H1 (cell line): ENCODE results near the gene FAM8A1. TPM values are rescaled to one million over a fixed set of nuclear protein-coding genes. Genes with fewer than 3 reads are reported as not detected.

Source experiments
- CTCF ChIA-PET: fragments of 300-600 bp; sonication (Branson Sonifier 250); formaldehyde crosslinking; loops from one replicate; lab custom pipeline; 2021; ENCODE audit not compliant: partially characterized antibody; lab: Charles Lee
- POLR2A ChIA-PET: fragments of 300-600 bp; sonication (Branson Sonifier 250); formaldehyde crosslinking; loops from one replicate; lab custom pipeline; 2021; ENCODE audit warnings: inconsistent platforms; ENCODE audit not compliant: partially characterized antibody; lab: Charles Lee
- DNase-seq, 2 experiments: peaks; one replicate each; pipeline versions ENCODE4 v3.0.0 to v3.0.0-alpha.2; 2010 to 2022; ENCODE audit warnings: low spot score in 2 of 2, low read depth in 1 of 2, mixed read lengths in 1 of 2
- FAIRE-seq: peaks from 2 replicates; lab custom pipeline; 2011; peaks lifted over from hg19 to GRCh38; lab: Jason Lieb, UNC
- H2AFZ ChIP-seq: 2 replicates; pipeline ENCODE4 v1.8.1; 2012; ENCODE audit warnings: low read length, inconsistent platforms
- H2AK5ac ChIP-seq: 2 replicates; pipeline ENCODE4 v1.6.1; 2013; ENCODE audit warnings: low read depth, low read length
- H2BK120ac ChIP-seq: replicated peaks from 2 replicates; pipeline ENCODE3; 2013; ENCODE audit warnings: low read depth, low read length, inconsistent platforms
- H2BK12ac ChIP-seq: 2 replicates; pipeline ENCODE4 v1.6.1; 2013; ENCODE audit warnings: low read depth, low read length
- H2BK15ac ChIP-seq: 2 replicates; pipeline ENCODE4 v1.6.1; 2013; ENCODE audit warnings: low read length
- H2BK20ac ChIP-seq: 2 replicates; pipeline ENCODE4 v1.6.1; 2013; ENCODE audit warnings: low read length
- H2BK5ac ChIP-seq: 2 replicates; pipeline ENCODE4 v1.6.1; 2013; ENCODE audit warnings: low read depth, low read length
- H3K14ac ChIP-seq: 2 replicates; pipeline ENCODE4 v1.6.1; 2013; ENCODE audit warnings: inconsistent platforms; ENCODE audit not compliant: insufficient read length
- H3K18ac ChIP-seq: 2 replicates; pipeline ENCODE4 v1.6.1; 2013; ENCODE audit warnings: low read length; ENCODE audit errors: extremely low read depth
- H3K23ac ChIP-seq: 2 replicates; pipeline ENCODE4 v1.6.1; 2013; ENCODE audit warnings: inconsistent platforms; ENCODE audit not compliant: insufficient read length
- H3K23me2 ChIP-seq: 2 replicates; pipeline ENCODE4 v1.6.1; 2013; ENCODE audit warnings: low read depth, low read length
- H3K27ac ChIP-seq: 2 replicates; pipeline ENCODE4 v1.6.1; 2011; ENCODE audit warnings: low read depth, low read length, inconsistent platforms
- H3K27me3 ChIP-seq, 4 experiments: replicated peaks in 1 of 4; 1 replicate in 1 of 4; 2 replicates in 3 of 4; pipeline versions ENCODE4 v1.6.1 to v1.8.1; 2011 to 2013; ENCODE audit warnings: low read length in 3 of 4, mild to moderate bottlenecking in 3 of 4, inconsistent platforms in 2 of 4, mixed read lengths in 2 of 4, moderate library complexity in 1 of 4; ENCODE audit not compliant: control insufficient read depth in 3 of 4, insufficient read depth in 3 of 4; ENCODE audit errors: extremely low read depth in 1 of 4
- H3K36me3 ChIP-seq, 4 experiments: 2 replicates each; pipeline versions ENCODE4 v1.6.1 to v1.8.1; 2011 to 2013; ENCODE audit warnings: mild to moderate bottlenecking in 4 of 4, low read length in 3 of 4, moderate library complexity in 2 of 4, control low read depth in 1 of 4, inconsistent platforms in 1 of 4; ENCODE audit not compliant: insufficient read depth in 4 of 4, control insufficient read depth in 2 of 4
- H3K4ac ChIP-seq: replicated peaks from 2 replicates; pipeline ENCODE3; 2013; ENCODE audit warnings: low read length, low read depth, mixed read lengths, inconsistent platforms; ENCODE audit not compliant: insufficient read length
- H3K4me1 ChIP-seq, 4 experiments: replicated peaks in 1 of 4; 1 replicate in 1 of 4; 2 replicates in 3 of 4; pipeline versions ENCODE4 v1.6.1 to v1.8.1; 2011 to 2013; ENCODE audit warnings: low read length in 3 of 4, inconsistent platforms in 2 of 4, mixed read lengths in 1 of 4; ENCODE audit not compliant: insufficient read depth in 4 of 4, control insufficient read depth in 3 of 4
- H3K4me2 ChIP-seq, 2 experiments: 2 replicates each; pipeline versions ENCODE4 v1.6.1 to v1.8.1; 2011 to 2013; ENCODE audit warnings: low read depth in 2 of 2, low read length in 2 of 2, control low read depth in 1 of 2, inconsistent platforms in 1 of 2, mild to moderate bottlenecking in 1 of 2; ENCODE audit not compliant: insufficient read depth in 1 of 2
- H3K4me3 ChIP-seq, 4 experiments: fragments of 200-600, 300-600 bp in 1 of 4; sonication (generic), shearing (Covaris generic), sonication (Bioruptor Twin) in 1 of 4; 2 replicates each; pipeline versions ENCODE4 v1.5.1 to v1.8.1; 2011 to 2016; ENCODE audit warnings: low read length in 4 of 4, low read depth in 3 of 4, control low read depth in 2 of 4, inconsistent platforms in 2 of 4, mild to moderate bottlenecking in 2 of 4, mixed read lengths in 1 of 4, moderate library complexity in 1 of 4; ENCODE audit not compliant: insufficient read depth in 2 of 4; ENCODE audit errors: extremely low read depth in 1 of 4
- H3K56ac ChIP-seq: replicated peaks from 2 replicates; pipeline ENCODE3; 2013; ENCODE audit warnings: low read depth, mild to moderate bottlenecking, mixed read lengths, low read length, inconsistent platforms; ENCODE audit not compliant: insufficient read length
- H3K79me1 ChIP-seq: 2 replicates; pipeline ENCODE4 v1.6.1; 2013; ENCODE audit warnings: low read depth, low read length, control low read depth
- H3K79me2 ChIP-seq, 2 experiments: 2 replicates each; pipeline versions ENCODE4 v1.6.1 to v1.8.1; 2012 to 2013; ENCODE audit warnings: low read length in 2 of 2, mild to moderate bottlenecking in 2 of 2, inconsistent platforms in 1 of 2; ENCODE audit not compliant: insufficient read depth in 2 of 2, control insufficient read depth in 1 of 2
- H3K9ac ChIP-seq, 4 experiments: replicated peaks in 1 of 4; 1 replicate in 1 of 4; 2 replicates in 3 of 4; pipeline versions ENCODE4 v1.6.1 to v1.8.1; 2011 to 2013; ENCODE audit warnings: low read depth in 3 of 4, low read length in 3 of 4, control low read depth in 2 of 4, mild to moderate bottlenecking in 2 of 4, moderate library complexity in 2 of 4, inconsistent platforms in 1 of 4; ENCODE audit errors: extremely low read depth in 1 of 4
- H3K9me3 ChIP-seq, 2 experiments: 2 replicates each; pipeline versions ENCODE4 v1.6.1 to v1.8.1; 2012 to 2013; ENCODE audit warnings: mild to moderate bottlenecking in 2 of 2, moderate library complexity in 2 of 2, control low read depth in 1 of 2, inconsistent platforms in 1 of 2, low read depth in 1 of 2, low read length in 1 of 2, mixed read lengths in 1 of 2; ENCODE audit not compliant: insufficient read depth in 2 of 2
- H4K20me1 ChIP-seq, 2 experiments: replicated peaks in 1 of 2; 2 replicates each; pipeline versions ENCODE3 to v1.8.1; 2011 to 2013; ENCODE audit warnings: inconsistent platforms in 2 of 2, low read length in 2 of 2, mild to moderate bottlenecking in 1 of 2; ENCODE audit not compliant: insufficient read depth in 2 of 2, control insufficient read depth in 1 of 2
- H4K5ac ChIP-seq: 2 replicates; pipeline ENCODE4 v1.6.1; 2013; ENCODE audit warnings: low read length, low read depth, mixed read lengths, inconsistent platforms; ENCODE audit not compliant: insufficient read length
- H4K8ac ChIP-seq: 2 replicates; pipeline ENCODE4 v1.8.0; 2013; ENCODE audit warnings: mild to moderate bottlenecking, moderate library complexity, low read length, inconsistent platforms; ENCODE audit not compliant: insufficient read depth; ENCODE audit errors: extremely low read depth
- H4K91ac ChIP-seq: replicated peaks from 2 replicates; pipeline ENCODE3; 2013; ENCODE audit warnings: low read length, mixed read lengths, inconsistent platforms; ENCODE audit not compliant: insufficient read length
- BCL11A ChIP-seq, 2 experiments: IDR thresholded peaks; one replicate each; pipeline ENCODE4 v1.6.1; 2011; ENCODE audit warnings: low read depth in 2 of 2, low read length in 2 of 2, mild to moderate bottlenecking in 2 of 2
- CEBPB ChIP-seq: IDR thresholded peaks from 2 replicates; pipeline ENCODE4 v1.6.1; 2012; ENCODE audit warnings: low read depth, low read length
- TCF12 ChIP-seq: IDR thresholded peaks from 2 replicates; pipeline ENCODE4 v1.6.1; 2011; ENCODE audit warnings: low read depth, mild to moderate bottlenecking, low read length
- USF2 ChIP-seq: IDR thresholded peaks from 2 replicates; pipeline ENCODE4 v1.6.1; 2011; ENCODE audit warnings: low read length, improper control_type of control experiment
- WGBS, 2 experiments: shearing (Covaris generic) in 1 of 2; methylation state at CpG; one replicate each; pipeline versions ENCODE4 v1.1.6 to v1.1.7; 2013 to 2015; ENCODE audit warnings: low lambda C conversion rate in 2 of 2, mixed read lengths in 2 of 2, inconsistent platforms in 1 of 2, low coverage in 1 of 2, missing lambda C conversion rate in 1 of 2; ENCODE audit not compliant: insufficient replicate concordance in 2 of 2, insufficient coverage in 1 of 2, insufficient read length in 1 of 2; ENCODE audit errors: extremely low coverage in 1 of 2, missing lambda C conversion rate in 1 of 2; 5-methylcytosine and 5-hydroxymethylcytosine counted together
- polyA plus RNA-seq, 7 experiments: library from polyadenylated mRNA; depleted of rRNA in 3 of 7; stranded (reverse) in 5 of 7; unstranded in 2 of 7; fragments of >200 nt in 5 of 7; fragments of 200-250 nt in 2 of 7; gene quantifications; 1 replicate in 5 of 7; 2 replicates in 1 of 7; 4 replicates in 1 of 7; pipeline versions ENCODE4 v1.2.1 to v1.2.3, GENCODE V29; 2011 to 2013; ENCODE audit warnings: missing spikeins in 2 of 7, mixed read lengths in 2 of 7
- total RNA-seq: library from RNA; stranded (reverse); fragmentation: NEBNext Ultra II Directional; extraction: Animal tissue kit (Norgen Biotek cat#: 25700); gene quantifications from 2 replicates; pipeline ENCODE4 v1.2.1, GENCODE V29; 2021

The FAM8A1 gene
- total and polyA plus RNA-seq, 2 of the 8 experiments (the other 6 are each of a cell fraction or from before 2014, with no cell fraction given) = 3.4 to 9.2 TPM

- Histone ChIP-seq H2BK15ac (no peak overlapping the region), H3K36me3 (no peaks in the 10 kb centered on the region), H4K91ac (no peak overlapping the region), H3K18ac (no peak overlapping the region), H3K27ac (no peak overlapping the region), H4K5ac (no peak overlapping the region), H3K9me3 (no peaks in the 10 kb centered on the region), H3K4me2 (no peak overlapping the region), H3K4me1 (no peaks in the 10 kb centered on the region), H3K27me3 (no peaks in the 10 kb centered on the region), H4K8ac (no peak overlapping the region), H3K9ac (no peak overlapping the region), H2BK12ac (no peak overlapping the region), H2AFZ (no peak overlapping the region), H3K4me3 (no peak overlapping the region), H3K23ac (no peak overlapping the region), H4K20me1 (no peaks in the 10 kb centered on the region), H3K56ac (no peak overlapping the region), H3K23me2 (peaks cover 3% of the 10 kb centered on the region; the same call in 1 of the 2 replicates), H3K4ac (no peak overlapping the region), H2BK5ac (no peak overlapping the region), H3K79me2 (no peaks in the 10 kb centered on the region), H2AK5ac (no peak overlapping the region), H3K14ac (no peak overlapping the region), H3K79me1 (no peaks in the 10 kb centered on the region), H2BK120ac (no peak overlapping the region), H2BK20ac (no peak overlapping the region)
- POLR2A ChIA-PET = no interaction called here
- TF ChIP-seq TCF12 = no peak
- peak; percentile 36; the same call in 1 of the 2 replicates for TF ChIP-seq CEBPB
- TF ChIP-seq BCL11A (IDR thresholded peaks at IDR 0.05; ENCODE audit: low read depth in 2 of 2, low read length in 2 of 2) = no peak
- no peak for TF ChIP-seq USF2
- 93% methylated on average over 3 of the region's 3 CpGs; no CpG with 5 or more reads in 1 of the 2 experiments for WGBS, 2 experiments
- DNase-seq = no peak
- CTCF ChIA-PET = interaction anchor here (0.7 to 2.0 kb wide), 2 partner anchors 12 to 324 kb away, joined by 3 to 6 read pairs; no protein-coding TSS in a partner anchor
- FAIRE-seq = no peak
These were observed 4.0 kb upstream of the FAM8A1 start for GRCh38 chr6:17596085-17596484.
